ENCODE measurements around the gene FAM229A. TPM values are rescaled to one million over a fixed set of nuclear protein-coding genes. Genes with fewer than 3 reads are reported as not detected.

The FAM229A gene
- polyA plus RNA-seq, 2 donors: 2.9 to 5.9 TPM

DNA sequence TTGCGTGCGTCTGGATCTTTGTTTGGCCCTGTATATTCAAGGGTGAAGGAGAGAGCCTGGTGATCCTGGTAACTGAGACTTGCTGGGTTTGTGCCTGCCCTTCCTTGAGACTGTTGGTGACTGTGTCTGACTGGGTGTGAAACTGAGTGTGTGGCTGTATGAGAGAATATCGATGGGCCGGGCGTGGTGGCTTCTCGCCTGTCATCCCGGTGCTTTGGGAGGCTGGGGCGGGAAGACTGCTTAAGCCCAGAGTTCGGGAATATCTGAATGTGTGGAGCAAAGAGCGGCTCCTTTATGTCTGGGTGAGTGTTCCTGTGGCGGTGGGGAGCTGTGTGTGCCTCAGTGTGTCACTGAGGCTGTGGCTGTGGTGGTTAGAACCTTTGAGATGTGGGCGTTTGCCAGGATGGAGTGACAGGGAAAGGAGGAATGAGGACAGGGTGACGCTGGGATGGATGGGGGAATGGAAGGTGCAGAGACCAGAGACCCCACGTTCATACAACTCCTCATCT lies 23.6 kb downstream of the FAM229A start:
- peaks cover 0 to 3% of the 10 kb centered on the region in 2 donors for H3K36me3 ChIP-seq (ENCODE audit: control insufficient read depth in 2 of 2, insufficient read depth in 2 of 2, low read length in 1 of 2)
- H3K4me1 ChIP-seq (ENCODE audit: control insufficient read depth in 2 of 2, insufficient read depth in 2 of 2, low read length in 1 of 2): peaks cover 5 to 8% of the 10 kb centered on the region in 2 donors
- no peak overlapping the region for H3K27ac ChIP-seq (ENCODE audit: low read depth in 2 of 2, low read length in 1 of 2)
- WGBS, 2 donors: 73 to 83% methylated on average over 14 of the region's 14 CpGs
- H3K27me3 ChIP-seq (ENCODE audit: control insufficient read depth in 1 of 2, insufficient read depth in 2 of 2, low read length in 2 of 2): no peaks in the 10 kb centered on the region
- H3K4me3 ChIP-seq (ENCODE audit: low read depth in 1 of 2, low read length in 2 of 2): no peak overlapping the region
- no peaks in the 10 kb centered on the region for H3K9me3 ChIP-seq (ENCODE audit: control insufficient read depth in 2 of 2, insufficient read depth in 1 of 2, low read depth in 1 of 2, low read length in 1 of 2)

DNA sequence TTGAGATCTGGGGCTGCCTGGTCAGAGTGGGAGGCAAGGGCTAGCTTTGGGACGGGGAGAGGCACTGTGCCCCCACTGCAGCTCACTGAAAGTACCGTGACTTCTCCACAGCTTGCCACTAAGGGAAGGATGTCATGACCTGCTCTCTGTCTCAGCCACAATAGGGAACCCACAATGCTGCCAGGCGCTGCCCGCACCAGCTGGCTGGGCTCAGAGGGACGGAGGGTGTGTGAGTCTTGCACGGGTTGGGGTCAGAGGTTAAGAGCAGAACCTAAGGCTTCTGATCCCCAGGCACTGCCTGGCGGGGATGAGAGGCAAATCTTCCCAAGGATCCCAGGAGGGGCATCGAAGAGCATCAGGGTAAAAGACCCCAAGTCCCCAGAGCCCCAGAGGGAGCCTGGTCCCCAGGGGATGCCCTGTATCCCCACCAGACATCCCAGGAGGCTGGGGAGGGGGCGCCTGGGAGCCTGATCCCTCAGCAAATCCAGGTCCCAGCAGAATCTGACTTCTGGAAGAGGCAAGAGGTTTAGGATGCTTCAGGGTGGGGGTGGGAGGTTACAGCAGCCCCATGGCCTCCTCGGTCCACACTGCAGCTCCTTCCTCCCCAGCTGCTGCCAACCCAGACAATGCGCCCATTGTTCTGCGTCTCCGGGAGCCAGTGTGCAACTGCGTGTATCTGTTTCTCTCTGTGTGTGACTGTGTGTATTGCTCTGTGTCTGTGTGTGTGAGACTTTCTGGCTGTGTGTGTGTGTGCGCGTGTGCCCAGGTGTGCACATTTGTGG lies 24.2 kb downstream of the FAM229A start:
- Histone ChIP-seq H3K9me3 (ENCODE audit: control insufficient read depth in 2 of 2, insufficient read depth in 1 of 2, low read depth in 1 of 2, low read length in 1 of 2) (no peaks in the 10 kb centered on the region), H3K4me1 (ENCODE audit: control insufficient read depth in 2 of 2, insufficient read depth in 2 of 2, low read length in 1 of 2) (peaks cover 5 to 8% of the 10 kb centered on the region in 2 donors), H3K27ac (ENCODE audit: low read depth in 2 of 2, low read length in 1 of 2) (no peak overlapping the region), H3K27me3 (ENCODE audit: control insufficient read depth in 1 of 2, insufficient read depth in 2 of 2, low read length in 2 of 2) (no peaks in the 10 kb centered on the region), H3K4me3 (ENCODE audit: low read depth in 1 of 2, low read length in 2 of 2) (no peak overlapping the region), H3K36me3 (ENCODE audit: control insufficient read depth in 2 of 2, insufficient read depth in 2 of 2, low read length in 1 of 2) (peaks cover 3 to 4% of the 10 kb centered on the region in 2 donors)
- WGBS, 2 donors: 69% methylated on average over 16 of the region's 16 CpGs

DNA sequence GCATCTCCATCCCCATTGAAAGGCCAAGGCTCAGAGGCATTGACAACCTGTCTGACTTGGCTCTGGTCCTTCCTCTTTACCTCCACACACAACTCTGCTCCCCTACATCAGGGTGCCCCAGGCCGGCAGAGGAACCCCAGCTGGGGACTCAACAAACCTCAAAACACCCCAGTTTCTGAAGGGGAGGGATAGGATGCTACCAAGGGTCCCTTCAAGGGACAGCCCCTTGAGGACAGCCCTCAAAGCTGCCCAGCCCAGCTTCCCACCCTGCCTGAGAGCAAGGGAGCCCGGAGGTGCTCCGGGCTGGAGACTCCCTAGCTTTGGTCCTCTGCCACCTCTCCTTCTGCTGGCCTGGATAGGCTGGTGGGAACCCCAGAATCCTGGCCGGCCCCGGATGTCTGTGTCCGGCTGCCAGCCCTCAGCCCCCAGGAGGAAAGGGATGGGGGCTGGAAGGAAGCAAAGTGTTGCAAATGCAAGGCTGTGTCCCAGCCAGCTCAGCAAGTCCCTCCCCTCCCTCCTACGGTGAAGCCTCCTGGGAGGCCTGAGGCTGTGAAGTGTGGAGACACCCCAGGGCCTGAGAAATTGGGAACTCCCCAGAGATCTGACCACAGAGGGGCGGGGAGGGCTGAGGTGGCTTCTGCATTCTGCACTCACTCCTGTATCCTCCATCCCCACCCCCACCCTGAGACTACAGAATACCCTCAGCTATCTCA lies 25.2 kb downstream of the FAM229A start:
- Histone ChIP-seq H3K4me1 (ENCODE audit: control insufficient read depth in 2 of 2, insufficient read depth in 2 of 2, low read length in 1 of 2) (peaks cover 5 to 8% of the 10 kb centered on the region in 2 donors), H3K27ac (ENCODE audit: low read depth in 2 of 2, low read length in 1 of 2) (no peak overlapping the region), H3K27me3 (ENCODE audit: control insufficient read depth in 1 of 2, insufficient read depth in 2 of 2, low read length in 2 of 2) (no peaks in the 10 kb centered on the region), H3K4me3 (ENCODE audit: low read depth in 1 of 2, low read length in 2 of 2) (no peak overlapping the region), H3K9me3 (ENCODE audit: control insufficient read depth in 2 of 2, insufficient read depth in 1 of 2, low read depth in 1 of 2, low read length in 1 of 2) (no peaks in the 10 kb centered on the region), H3K36me3 (ENCODE audit: control insufficient read depth in 2 of 2, insufficient read depth in 2 of 2, low read length in 1 of 2) (peaks cover 7 to 9% of the 10 kb centered on the region in 2 donors)
- 55 to 63% methylated on average over 8 of the region's 8 CpGs for WGBS, 2 donors

DNA sequence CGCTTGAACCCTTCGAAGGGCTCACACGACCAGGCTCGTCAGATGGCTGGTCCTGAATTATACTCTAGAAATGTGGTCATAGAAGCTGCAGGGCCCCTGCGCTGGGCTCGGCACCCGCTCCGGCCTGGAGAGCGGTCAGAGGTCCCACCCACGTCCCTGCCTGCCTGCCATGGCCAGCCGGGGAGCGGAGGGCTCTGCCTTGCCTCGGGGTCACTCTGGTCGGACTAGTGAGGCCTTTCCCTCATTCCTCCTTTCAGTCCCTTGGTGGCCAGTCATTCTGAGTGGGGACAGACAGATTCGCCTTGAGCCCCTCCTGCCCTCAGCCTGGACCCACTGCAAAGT lies 25.7 kb downstream of the FAM229A start:
- Histone ChIP-seq H3K4me1 (ENCODE audit: control insufficient read depth in 2 of 2, insufficient read depth in 2 of 2, low read length in 1 of 2) (peaks cover 5 to 8% of the 10 kb centered on the region in 2 donors), H3K36me3 (ENCODE audit: control insufficient read depth in 2 of 2, insufficient read depth in 2 of 2, low read length in 1 of 2) (peaks cover 11 to 14% of the 10 kb centered on the region in 2 donors), H3K4me3 (ENCODE audit: low read depth in 1 of 2, low read length in 2 of 2) (peak overlapping the region in 1 of 2 donors; percentile 50), H3K9me3 (ENCODE audit: control insufficient read depth in 2 of 2, insufficient read depth in 1 of 2, low read depth in 1 of 2, low read length in 1 of 2) (no peaks in the 10 kb centered on the region), H3K27ac (ENCODE audit: low read depth in 2 of 2, low read length in 1 of 2) (no peak overlapping the region), H3K27me3 (ENCODE audit: control insufficient read depth in 1 of 2, insufficient read depth in 2 of 2, low read length in 2 of 2) (no peaks in the 10 kb centered on the region)
- 38 to 41% methylated on average over 15 of the region's 15 CpGs for WGBS, 2 donors

DNA sequence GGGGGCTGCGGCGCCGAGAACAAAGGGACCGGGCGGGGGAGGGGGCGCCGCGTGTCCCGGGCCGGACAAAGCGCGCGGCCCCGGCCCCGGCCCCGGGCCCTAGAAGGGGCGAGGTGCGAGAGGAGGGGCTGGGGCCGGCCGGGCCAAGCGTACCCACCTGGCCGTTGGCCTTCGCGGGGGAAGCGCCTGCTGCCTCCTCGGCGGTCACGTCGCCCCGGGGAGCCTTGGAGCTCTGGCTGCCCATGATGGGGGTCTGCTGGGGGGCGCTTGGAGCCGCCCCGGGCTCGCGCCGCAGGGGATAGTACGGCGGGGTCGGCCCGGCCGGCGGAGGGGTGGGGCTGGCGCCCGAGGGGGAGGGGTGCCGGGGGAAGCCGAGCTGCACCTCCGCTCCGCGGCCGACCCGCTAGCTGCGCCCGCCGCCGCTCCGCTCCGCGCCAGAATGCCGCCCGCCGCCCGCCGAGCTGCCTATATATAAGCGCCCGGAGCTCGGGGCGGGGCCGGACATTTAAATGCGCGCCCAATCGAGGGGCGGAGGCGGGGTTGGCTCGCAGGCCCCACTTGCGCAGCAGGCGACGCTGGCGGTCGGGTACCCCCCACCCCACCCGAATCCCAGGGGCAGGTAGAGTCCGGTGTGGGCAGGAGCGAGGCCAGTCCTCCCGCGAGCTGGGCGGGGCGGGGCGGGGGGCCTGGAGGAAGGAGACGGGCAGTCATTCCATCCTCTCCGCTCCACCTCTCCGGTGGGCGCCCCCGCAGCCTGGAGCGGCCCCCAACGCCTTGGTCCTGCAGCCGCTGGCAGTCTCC lies 26.3 kb downstream of the FAM229A start, which contains the start of gene MARCKSL1:
Gene MARCKSL1, minus strand, starts transcription at position 444 of the 801 bp plus-strand sequence. Its CDS starts 200 bp downstream, at position 244.
- no peaks in the 10 kb centered on the region for H3K9me3 ChIP-seq (ENCODE audit: control insufficient read depth in 2 of 2, insufficient read depth in 1 of 2, low read depth in 1 of 2, low read length in 1 of 2)
- no peaks in the 10 kb centered on the region for H3K27me3 ChIP-seq (ENCODE audit: control insufficient read depth in 1 of 2, insufficient read depth in 2 of 2, low read length in 2 of 2)
- no peak within 1 kb of the TSS for H3K27ac ChIP-seq (ENCODE audit: low read depth in 2 of 2, low read length in 1 of 2)
- peaks cover 5 to 8% of the 10 kb centered on the region in 2 donors for H3K4me1 ChIP-seq (ENCODE audit: control insufficient read depth in 2 of 2, insufficient read depth in 2 of 2, low read length in 1 of 2)
- H3K4me3 ChIP-seq (ENCODE audit: low read depth in 1 of 2, low read length in 2 of 2): peak within 1 kb of the TSS; percentile 50 to 52
- peaks cover 13 to 16% of the 10 kb centered on the region in 2 donors for H3K36me3 ChIP-seq (ENCODE audit: control insufficient read depth in 2 of 2, insufficient read depth in 2 of 2, low read length in 1 of 2)
- WGBS, 2 donors: 2% methylated on average over 68 to 95 of the region's 95 CpGs

DNA sequence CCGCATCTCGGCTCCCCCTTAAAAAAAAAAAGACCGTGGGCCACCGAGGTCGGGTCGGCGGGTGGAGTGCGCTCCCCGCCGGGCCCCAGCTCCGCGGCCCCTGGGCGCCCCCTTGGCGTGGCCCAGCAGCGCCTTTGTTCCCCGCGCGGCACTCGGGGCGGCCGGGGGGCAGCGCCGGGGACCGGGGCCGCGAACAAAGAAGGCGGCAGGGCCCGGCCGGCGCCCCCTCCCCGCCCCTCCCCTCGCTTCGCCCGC lies 26.8 kb downstream of the FAM229A start:
- H3K4me1 ChIP-seq (ENCODE audit: control insufficient read depth in 2 of 2, insufficient read depth in 2 of 2, low read length in 1 of 2): peaks cover 5 to 8% of the 10 kb centered on the region in 2 donors
- H3K27me3 ChIP-seq (ENCODE audit: control insufficient read depth in 1 of 2, insufficient read depth in 2 of 2, low read length in 2 of 2): no peaks in the 10 kb centered on the region
- H3K36me3 ChIP-seq (ENCODE audit: control insufficient read depth in 2 of 2, insufficient read depth in 2 of 2, low read length in 1 of 2): peaks cover 13 to 19% of the 10 kb centered on the region in 2 donors
- no peak overlapping the region for H3K27ac ChIP-seq (ENCODE audit: low read depth in 2 of 2, low read length in 1 of 2)
- WGBS, 2 donors: 0 to 1% methylated on average over 29 to 34 of the region's 34 CpGs
- H3K9me3 ChIP-seq (ENCODE audit: control insufficient read depth in 2 of 2, insufficient read depth in 1 of 2, low read depth in 1 of 2, low read length in 1 of 2): no peaks in the 10 kb centered on the region
- H3K4me3 ChIP-seq (ENCODE audit: low read depth in 1 of 2, low read length in 2 of 2): peak overlapping the region; percentile 50 to 52

DNA sequence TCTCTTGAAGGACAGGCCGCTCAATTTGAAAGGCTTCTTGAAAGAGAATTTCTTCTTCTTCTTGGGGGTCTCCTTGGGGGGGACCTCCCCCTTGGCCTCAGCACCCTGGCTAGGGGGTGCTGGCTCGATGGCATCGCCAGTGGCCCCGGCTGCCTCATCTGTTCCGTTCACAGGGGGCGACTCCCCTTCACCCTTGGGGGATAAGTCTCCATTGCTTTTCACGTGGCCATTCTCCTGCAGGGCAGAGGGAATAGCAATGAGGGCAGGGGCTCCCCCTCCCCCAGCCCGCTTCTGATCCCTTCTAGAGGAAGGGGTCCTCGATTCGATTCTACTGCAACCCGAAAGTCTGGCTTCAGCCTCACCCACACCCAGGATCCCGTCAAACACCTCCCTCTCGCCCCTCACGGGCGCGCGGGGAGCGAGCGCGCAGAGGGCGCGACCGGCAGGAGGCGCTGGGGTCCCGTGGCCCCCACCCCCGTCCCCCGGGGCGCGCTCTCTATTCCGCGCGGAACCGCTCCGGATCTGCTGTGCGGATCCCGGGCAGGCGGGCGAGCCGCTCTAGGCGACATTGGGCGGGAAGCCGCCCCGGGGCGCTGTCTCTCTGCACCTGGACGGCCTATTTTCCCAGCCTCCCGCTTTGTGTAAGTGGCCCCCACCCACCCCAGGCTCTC lies 27.3 kb downstream of the FAM229A start:
- H3K4me3 ChIP-seq (ENCODE audit: low read depth in 1 of 2, low read length in 2 of 2): peak overlapping the region; percentile 50 to 52
- H3K36me3 ChIP-seq (ENCODE audit: control insufficient read depth in 2 of 2, insufficient read depth in 2 of 2, low read length in 1 of 2): peaks cover 13 to 23% of the 10 kb centered on the region in 2 donors
- peaks cover 5 to 8% of the 10 kb centered on the region in 2 donors for H3K4me1 ChIP-seq (ENCODE audit: control insufficient read depth in 2 of 2, insufficient read depth in 2 of 2, low read length in 1 of 2)
- no peaks in the 10 kb centered on the region for H3K27me3 ChIP-seq (ENCODE audit: control insufficient read depth in 1 of 2, insufficient read depth in 2 of 2, low read length in 2 of 2)
- H3K9me3 ChIP-seq (ENCODE audit: control insufficient read depth in 2 of 2, insufficient read depth in 1 of 2, low read depth in 1 of 2, low read length in 1 of 2): no peaks in the 10 kb centered on the region
- no peak overlapping the region for H3K27ac ChIP-seq (ENCODE audit: low read depth in 2 of 2, low read length in 1 of 2)
- WGBS, 2 donors: 3% methylated on average over 44 to 46 of the region's 46 CpGs

DNA sequence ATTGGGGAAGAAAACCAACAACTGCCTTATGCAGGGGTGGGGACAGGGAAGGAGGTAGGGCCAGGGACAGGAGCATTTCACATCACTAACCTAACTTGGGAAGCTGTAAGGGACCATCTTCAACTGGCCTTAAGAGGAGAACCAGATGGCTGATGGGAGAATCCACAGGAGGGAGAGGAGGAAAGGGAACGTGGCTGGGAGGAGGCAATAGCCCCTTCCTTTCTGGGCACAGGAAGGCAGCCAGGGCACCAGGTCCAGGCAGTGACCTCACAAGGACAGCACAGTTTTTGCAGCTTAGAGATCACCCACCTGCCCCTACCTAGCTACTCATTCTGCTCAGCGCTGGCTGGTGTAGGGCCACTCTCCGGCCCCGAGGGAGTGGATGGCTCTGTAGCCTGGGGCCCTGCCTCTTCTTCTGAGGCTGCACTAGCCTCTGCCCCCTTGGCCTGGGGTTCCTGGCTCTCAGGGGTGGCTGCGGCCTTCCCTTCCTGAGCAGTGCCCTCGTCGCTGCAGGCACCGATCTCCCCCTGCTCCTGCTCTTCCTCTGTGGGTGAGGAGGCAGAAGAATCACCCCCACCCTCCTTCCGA lies 27.9 kb downstream of the FAM229A start:
- Histone ChIP-seq H3K4me1 (ENCODE audit: control insufficient read depth in 2 of 2, insufficient read depth in 2 of 2, low read length in 1 of 2) (peaks cover 5 to 8% of the 10 kb centered on the region in 2 donors), H3K27ac (ENCODE audit: low read depth in 2 of 2, low read length in 1 of 2) (no peak overlapping the region), H3K4me3 (ENCODE audit: low read depth in 1 of 2, low read length in 2 of 2) (no peak overlapping the region), H3K27me3 (ENCODE audit: control insufficient read depth in 1 of 2, insufficient read depth in 2 of 2, low read length in 2 of 2) (no peaks in the 10 kb centered on the region), H3K36me3 (ENCODE audit: control insufficient read depth in 2 of 2, insufficient read depth in 2 of 2, low read length in 1 of 2) (peaks cover 13 to 28% of the 10 kb centered on the region in 2 donors), H3K9me3 (ENCODE audit: control insufficient read depth in 2 of 2, insufficient read depth in 1 of 2, low read depth in 1 of 2, low read length in 1 of 2) (no peaks in the 10 kb centered on the region)
- 56 to 62% methylated on average over 8 to 9 of the region's 9 CpGs for WGBS, 2 donors
